Smooth muscle cell (in vitro differentiated cells): ENCODE results near the gene FAM217B. TPM values are rescaled to one million over a fixed set of nuclear protein-coding genes. Genes with fewer than 3 reads are reported as not detected.

ENCODE experiments used
- DNase-seq: peaks from one replicate; lab custom pipeline; 2025; ENCODE audit not compliant: unreplicated experiment; lab: John Stamatoyannopoulos, UW
- H2AFZ ChIP-seq: fragments of 200-600 bp; sonication (generic); 2 replicates; pipeline ENCODE4 v1.6.0; 2016; ENCODE audit warnings: antibody characterized with exemption, low read depth, mild to moderate bottlenecking
- H3F3A ChIP-seq: fragments of 200-600 bp; sonication (generic); 2 replicates; pipeline ENCODE4 v1.6.0; 2017; ENCODE audit warnings: antibody characterized with exemption, low read depth
- H3K27ac ChIP-seq: fragments of 200-600 bp; sonication (generic); 2 replicates; pipeline ENCODE4 v1.5.1; 2016; ENCODE audit warnings: low read depth, mild to moderate bottlenecking
- H3K27me3 ChIP-seq: fragments of 200-600 bp; sonication (generic); 2 replicates; pipeline ENCODE4 v1.6.1; 2016; ENCODE audit warnings: low read depth, mild to moderate bottlenecking
- H3K36me3 ChIP-seq: fragments of 200-600 bp; sonication (generic); 2 replicates; pipeline ENCODE4 v1.5.1; 2016; ENCODE audit warnings: low read depth
- H3K4me1 ChIP-seq: fragments of 200-600 bp; sonication (generic); 2 replicates; pipeline ENCODE4 v1.5.1; 2016; ENCODE audit warnings: low read depth
- H3K4me2 ChIP-seq: fragments of 200-600 bp; sonication (generic); 2 replicates; pipeline ENCODE4 v1.6.0; 2016; ENCODE audit warnings: mild to moderate bottlenecking
- H3K4me3 ChIP-seq: fragments of 200-600 bp; sonication (generic); 2 replicates; pipeline ENCODE4 v1.5.1; 2016; ENCODE audit warnings: mild to moderate bottlenecking
- H3K79me2 ChIP-seq: fragments of 200-600 bp; sonication (generic); 2 replicates; pipeline ENCODE4 v1.6.0; 2016; ENCODE audit warnings: low read depth, mild to moderate bottlenecking
- H3K9ac ChIP-seq: fragments of 200-600 bp; sonication (generic); 2 replicates; pipeline ENCODE4 v1.6.0; 2016; ENCODE audit warnings: low read depth
- H3K9me3 ChIP-seq: fragments of 200-600 bp; sonication (generic); replicated peaks from 2 replicates; pipeline ENCODE4 v1.5.1; 2016; ENCODE audit warnings: low read depth
- H4K20me1 ChIP-seq: fragments of 200-600 bp; sonication (generic); 2 replicates; pipeline ENCODE4 v1.6.0; 2016; ENCODE audit warnings: low read depth
- CTCF ChIP-seq: fragments of 200-600 bp; sonication (generic); IDR thresholded peaks from 2 replicates; pipeline ENCODE4 v1.5.1; 2017; ENCODE audit warnings: borderline replicate concordance, mild to moderate bottlenecking, antibody characterized with exemption; ENCODE audit not compliant: insufficient read depth, poor library complexity, severe bottlenecking
- WGBS: methylation state at CpG from one replicate; pipeline ENCODE4 v1.1.7; 2016; ENCODE audit warnings: low lambda C conversion rate; 5-methylcytosine and 5-hydroxymethylcytosine counted together
- polyA plus RNA-seq: library from polyadenylated mRNA; unstranded; fragments of >200 nt; fragmentation: Nextera tagmentation; extraction: Ambion mirVana; gene quantifications from 2 replicates; pipeline ENCODE4 v1.2.1, GENCODE V29; 2016
- total RNA-seq: library from RNA; depleted of rRNA; stranded (reverse); fragments of >200 nt; gene quantifications from 2 replicates; pipeline ENCODE4 v1.2.3, GENCODE V29; 2014

The FAM217B gene
- total and polyA plus RNA-seq, 2 experiments from 2014 or later: 7.7 to 14.2 TPM

- 66% methylated on average over 4 of the region's 4 CpGs for WGBS
- Histone ChIP-seq H3K9ac (no peak overlapping the region), H3F3A (no peaks in the 10 kb centered on the region), H3K4me2 (no peak overlapping the region), H3K36me3 (no peaks in the 10 kb centered on the region), H3K9me3 (no peaks in the 10 kb centered on the region), H3K27me3 (peaks cover 12% of the 10 kb centered on the region), H4K20me1 (no peaks in the 10 kb centered on the region), H3K4me1 (no peaks in the 10 kb centered on the region), H2AFZ (no peak overlapping the region), H3K27ac (no peak overlapping the region), H3K4me3 (no peak overlapping the region), H3K79me2 (no peaks in the 10 kb centered on the region)
- no peak for TF ChIP-seq CTCF
- no peak for DNase-seq
Observed at GRCh38 chr20:59912609-59913008, 27.6 kb upstream of the FAM217B start.

- H3K4me3 ChIP-seq: no peak overlapping the region
- TF ChIP-seq CTCF: no peak
- no peak overlapping the region for H2AFZ ChIP-seq
Observed at GRCh38 chr20:59920944-59921343, 19.2 kb upstream of the FAM217B start.

GRCh38 chr20:59923514-59923913 lies 16.7 kb upstream of the FAM217B start:
- no peaks in the 10 kb centered on the region for H4K20me1 ChIP-seq
- H3K4me1 ChIP-seq: no peaks in the 10 kb centered on the region
- H3K36me3 ChIP-seq: no peaks in the 10 kb centered on the region
- H3K79me2 ChIP-seq: no peaks in the 10 kb centered on the region
- H3K9me3 ChIP-seq: no peaks in the 10 kb centered on the region
- H3F3A ChIP-seq: no peaks in the 10 kb centered on the region
- DNase-seq: no peak
- 80% methylated on average over 1 of the region's 1 CpG for WGBS
- H2AFZ ChIP-seq: no peak overlapping the region
- no peak overlapping the region for H3K27ac ChIP-seq
- no peak for TF ChIP-seq CTCF
- H3K4me3 ChIP-seq: no peak overlapping the region
- no peak overlapping the region for H3K4me2 ChIP-seq
- H3K9ac ChIP-seq: no peak overlapping the region
- no peaks in the 10 kb centered on the region for H3K27me3 ChIP-seq

More at GRCh38 chr20:59920944-59921343, 19.2 kb upstream of the FAM217B start:
- Histone ChIP-seq H3K36me3 (no peaks in the 10 kb centered on the region), H3K27me3 (no peaks in the 10 kb centered on the region), H3K9ac (no peak overlapping the region), H3K79me2 (no peaks in the 10 kb centered on the region), H4K20me1 (no peaks in the 10 kb centered on the region), H3K9me3 (no peaks in the 10 kb centered on the region), H3F3A (no peaks in the 10 kb centered on the region), H3K4me2 (no peak overlapping the region), H3K27ac (no peak overlapping the region), H3K4me1 (no peaks in the 10 kb centered on the region)
- DNase-seq: no peak

GRCh38 chr20:59925359-59925758 lies 14.8 kb upstream of the FAM217B start:
- no peak for DNase-seq
- H4K20me1 ChIP-seq: no peaks in the 10 kb centered on the region
- no peaks in the 10 kb centered on the region for H3K36me3 ChIP-seq
- no peaks in the 10 kb centered on the region for H3F3A ChIP-seq
- no peak overlapping the region for H3K27ac ChIP-seq
- H2AFZ ChIP-seq: no peak overlapping the region
- no peaks in the 10 kb centered on the region for H3K79me2 ChIP-seq
- no peak overlapping the region for H3K4me3 ChIP-seq
- no peaks in the 10 kb centered on the region for H3K9me3 ChIP-seq
- H3K27me3 ChIP-seq: no peaks in the 10 kb centered on the region
- H3K4me2 ChIP-seq: no peak overlapping the region
- no peak for TF ChIP-seq CTCF
- H3K4me1 ChIP-seq: no peaks in the 10 kb centered on the region
- H3K9ac ChIP-seq: no peak overlapping the region
- 70% methylated on average over 1 of the region's 1 CpG for WGBS
